ENCODE results near the gene UVRAG.

Gene UVRAG

GRCh38 chr11:75981546-75981945 lies 166.5 kb downstream of the UVRAG start:
- no peak for DNase-seq (ENCODE audit: low read depth)
- H3K4me3 ChIP-seq (ENCODE audit: control insufficient read depth, low read depth, low read length) = no peak overlapping the region
- TF ChIP-seq, protein P1, sequence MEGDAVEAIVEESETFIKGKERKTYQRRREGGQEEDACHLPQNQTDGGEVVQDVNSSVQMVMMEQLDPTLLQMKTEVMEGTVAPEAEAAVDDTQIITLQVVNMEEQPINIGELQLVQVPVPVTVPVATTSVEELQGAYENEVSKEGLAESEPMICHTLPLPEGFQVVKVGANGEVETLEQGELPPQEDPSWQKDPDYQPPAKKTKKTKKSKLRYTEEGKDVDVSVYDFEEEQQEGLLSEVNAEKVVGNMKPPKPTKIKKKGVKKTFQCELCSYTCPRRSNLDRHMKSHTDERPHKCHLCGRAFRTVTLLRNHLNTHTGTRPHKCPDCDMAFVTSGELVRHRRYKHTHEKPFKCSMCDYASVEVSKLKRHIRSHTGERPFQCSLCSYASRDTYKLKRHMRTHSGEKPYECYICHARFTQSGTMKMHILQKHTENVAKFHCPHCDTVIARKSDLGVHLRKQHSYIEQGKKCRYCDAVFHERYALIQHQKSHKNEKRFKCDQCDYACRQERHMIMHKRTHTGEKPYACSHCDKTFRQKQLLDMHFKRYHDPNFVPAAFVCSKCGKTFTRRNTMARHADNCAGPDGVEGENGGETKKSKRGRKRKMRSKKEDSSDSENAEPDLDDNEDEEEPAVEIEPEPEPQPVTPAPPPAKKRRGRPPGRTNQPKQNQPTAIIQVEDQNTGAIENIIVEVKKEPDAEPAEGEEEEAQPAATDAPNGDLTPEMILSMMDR (IDR thresholded peaks at IDR 0.05; ENCODE audit: control insufficient read depth, insufficient read depth, low read depth, low read length, missing control alignments) = no peak

- H3K4me3 ChIP-seq (ENCODE audit: control insufficient read depth, low read depth, low read length) = no peak overlapping the region
- TF ChIP-seq, protein P1 (IDR thresholded peaks at IDR 0.05; ENCODE audit: control insufficient read depth, insufficient read depth, low read depth, low read length, missing control alignments) = no peak
- DNase-seq (ENCODE audit: low read depth) = no peak
These were observed 167.3 kb downstream of the UVRAG start for GRCh38 chr11:75982309-75982708.

DNA sequence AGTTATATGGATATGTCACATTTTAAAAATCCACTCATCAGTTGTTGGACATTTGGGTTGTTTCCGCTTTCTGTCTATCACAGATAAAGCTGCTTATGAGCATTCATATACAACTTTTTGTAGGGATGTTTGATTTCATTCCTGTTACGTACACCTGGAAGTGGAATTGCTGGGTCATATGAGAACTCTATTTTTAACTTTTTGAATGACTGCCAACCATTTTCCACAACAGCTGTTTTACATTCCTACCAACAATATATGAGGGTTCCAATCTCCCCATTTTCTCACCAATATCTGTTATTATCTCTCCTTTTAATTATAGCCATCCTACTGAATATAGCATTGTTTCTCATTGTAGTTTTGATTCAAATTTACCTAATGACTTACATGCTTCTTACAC lies 172.0 kb downstream of the UVRAG start:
- TF ChIP-seq, protein P1 (IDR thresholded peaks at IDR 0.05; ENCODE audit: control insufficient read depth, insufficient read depth, low read depth, low read length, missing control alignments) = no peak
- no peak for DNase-seq (ENCODE audit: low read depth)
- H3K4me3 ChIP-seq (ENCODE audit: control insufficient read depth, low read depth, low read length) = no peak overlapping the region

GRCh38 chr11:75993126-75993525 lies 178.1 kb downstream of the UVRAG start:
- TF ChIP-seq, protein P1 (IDR thresholded peaks at IDR 0.05; ENCODE audit: control insufficient read depth, insufficient read depth, low read depth, low read length, missing control alignments) = no peak
- no peak for DNase-seq (ENCODE audit: low read depth)
- no peak overlapping the region for H3K4me3 ChIP-seq (ENCODE audit: control insufficient read depth, low read depth, low read length)

DNA sequence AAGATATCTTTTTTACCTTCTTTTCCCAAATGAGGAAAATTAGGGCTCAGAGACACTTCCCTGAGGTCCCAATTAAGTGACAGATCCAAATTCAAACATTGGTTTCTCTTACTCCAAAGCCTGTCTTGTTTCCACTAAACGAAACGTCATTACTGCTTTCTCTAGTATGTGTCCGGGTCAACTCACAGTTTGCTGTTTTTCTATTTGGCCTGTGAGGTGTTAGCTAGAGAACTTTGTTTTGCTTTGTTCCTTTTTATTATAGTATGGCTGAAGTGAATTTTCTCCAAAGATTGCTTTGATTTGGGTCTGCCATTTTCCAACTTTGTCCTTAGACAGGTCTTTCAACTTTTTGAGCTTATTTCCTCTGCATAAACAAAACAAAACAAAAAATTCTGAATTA lies 179.6 kb downstream of the UVRAG start:
- TF ChIP-seq, protein P1 (IDR thresholded peaks at IDR 0.05; ENCODE audit: control insufficient read depth, insufficient read depth, low read depth, low read length, missing control alignments) = no peak
- H3K4me3 ChIP-seq (ENCODE audit: control insufficient read depth, low read depth, low read length) = no peak overlapping the region
- DNase-seq (ENCODE audit: low read depth) = no peak

- TF ChIP-seq, protein P1 (IDR thresholded peaks at IDR 0.05; ENCODE audit: control insufficient read depth, insufficient read depth, low read depth, low read length, missing control alignments) = no peak
- DNase-seq (ENCODE audit: low read depth) = no peak
- no peak overlapping the region for H3K4me3 ChIP-seq (ENCODE audit: control insufficient read depth, low read depth, low read length)
These were observed 181.8 kb downstream of the UVRAG start for GRCh38 chr11:75996523-75997442.

Data from AG09309 (cell line).